SK-N-SH (cell line): ENCODE results near the gene RAB26. TPM values are rescaled to one million over a fixed set of nuclear protein-coding genes. Genes with fewer than 3 reads are reported as not detected.

ENCODE experiments used
- CTCF ChIA-PET: fragments of 300-600, 350-600 bp; formaldehyde crosslinking; extraction: SDS; loops from one replicate; lab custom pipeline; 2021; lab: Yijun Ruan, JAX
- POLR2A ChIA-PET: fragments of 350-600 bp; sonication (Branson Sonifier 250); formaldehyde crosslinking; extraction: SDS; loops from one replicate; lab custom pipeline; 2020; ENCODE audit warnings: antibody characterized with exemption, inconsistent platforms; lab: Yijun Ruan, JAX
- DNase-seq: peaks from one replicate; pipeline ENCODE4 v3.0.0; 2012
- H2AFZ ChIP-seq: fragments of 200-600 bp; sonication (generic); 2 replicates; pipeline ENCODE4 v1.8.1; 2016; ENCODE audit warnings: antibody characterized with exemption, mild to moderate bottlenecking, low read depth
- H3F3A ChIP-seq: fragments of 200-600 bp; sonication (generic); replicated peaks from 2 replicates; pipeline ENCODE3; 2016; ENCODE audit warnings: antibody characterized with exemption, mild to moderate bottlenecking; ENCODE audit not compliant: insufficient read depth
- H3K27ac ChIP-seq, 2 experiments: fragments of 200-500 bp in 1 of 2; fragments of 200-600 bp in 1 of 2; sonication (Bioruptor generic) in 1 of 2; sonication (generic), shearing (Covaris generic) in 1 of 2; 2 replicates each; pipeline versions ENCODE4 v1.5.1 to v1.6.1; 2014 to 2016; ENCODE audit warnings: low read depth in 2 of 2, inconsistent platforms in 1 of 2, low read length in 1 of 2, mild to moderate bottlenecking in 1 of 2, mixed read lengths in 1 of 2
- H3K27me3 ChIP-seq: fragments of 200-600 bp; sonication (generic), shearing (Covaris generic); 2 replicates; pipeline ENCODE4 v1.6.1; 2016; ENCODE audit warnings: mixed run types; ENCODE audit not compliant: insufficient read depth
- H3K36me3 ChIP-seq, 2 experiments: fragments of 200-500 bp in 1 of 2; fragments of 200-600 bp in 1 of 2; sonication (Bioruptor generic) in 1 of 2; sonication (generic) in 1 of 2; replicated peaks in 1 of 2; 2 replicates each; pipeline versions ENCODE3 to v1.5.1; 2014 to 2016; ENCODE audit warnings: low read length in 1 of 2, mild to moderate bottlenecking in 1 of 2; ENCODE audit not compliant: insufficient read depth in 2 of 2, control insufficient read depth in 1 of 2
- H3K4me1 ChIP-seq, 2 experiments: fragments of 200-500 bp in 1 of 2; fragments of 200-600 bp in 1 of 2; sonication (Bioruptor generic) in 1 of 2; sonication (generic), shearing (Covaris generic) in 1 of 2; 2 replicates each; pipeline versions ENCODE4 v1.5.1 to v1.6.1; 2014 to 2016; ENCODE audit warnings: low read depth in 1 of 2, low read length in 1 of 2, mixed run types in 1 of 2; ENCODE audit not compliant: insufficient read depth in 2 of 2, control insufficient read depth in 1 of 2
- H3K4me2 ChIP-seq: fragments of 200-600 bp; sonication (generic), shearing (Covaris generic); 2 replicates; pipeline ENCODE4 v1.6.1; 2017; ENCODE audit warnings: mixed run types
- H3K4me3 ChIP-seq, 2 experiments: fragments of 200-500 bp in 1 of 2; fragments of 200-600 bp in 1 of 2; sonication (Bioruptor generic) in 1 of 2; sonication (generic), shearing (Covaris generic) in 1 of 2; 2 replicates each; pipeline versions ENCODE4 v1.5.1 to v1.8.1; 2014 to 2016; ENCODE audit warnings: low read depth in 2 of 2, inconsistent platforms in 1 of 2, low read length in 1 of 2, mild to moderate bottlenecking in 1 of 2, mixed read lengths in 1 of 2, moderate library complexity in 1 of 2
- H3K79me2 ChIP-seq: fragments of 200-600 bp; sonication (generic); 2 replicates; pipeline ENCODE4 v1.8.1; 2017; ENCODE audit warnings: mild to moderate bottlenecking; ENCODE audit not compliant: insufficient read depth
- H3K9ac ChIP-seq: fragments of 200-600 bp; sonication (generic); 2 replicates; pipeline ENCODE4 v1.6.1; 2017; ENCODE audit warnings: mixed run types
- H3K9me2 ChIP-seq: fragments of 200-600 bp; sonication (generic); 2 replicates; pipeline ENCODE4 v1.6.1; 2017; ENCODE audit warnings: mixed run types
- H3K9me3 ChIP-seq: fragments of 200-600 bp; sonication (generic); 2 replicates; pipeline ENCODE4 v1.6.1; 2017; ENCODE audit warnings: mixed run types, mild to moderate bottlenecking, moderate library complexity
- H4K20me1 ChIP-seq: fragments of 200-600 bp; sonication (generic); 2 replicates; pipeline ENCODE4 v1.6.1; 2017; ENCODE audit warnings: mild to moderate bottlenecking, mixed run types; ENCODE audit not compliant: insufficient read depth
- EZH2phosphoT487 ChIP-seq: fragments of 200-600 bp; sonication (generic); IDR thresholded peaks from 2 replicates; pipeline ENCODE4 v1.6.1; 2017; ENCODE audit warnings: low read depth, mixed run types, mild to moderate bottlenecking, antibody characterized with exemption, moderate library complexity, borderline replicate concordance
- FOSL2 ChIP-seq: IDR thresholded peaks from 2 replicates; pipeline ENCODE4 v1.4.0; 2012; ENCODE audit warnings: low read depth, mild to moderate bottlenecking, moderate library complexity, borderline replicate concordance
- MXI1 ChIP-seq: IDR thresholded peaks from 2 replicates; pipeline ENCODE4 v1.6.1; 2012; ENCODE audit warnings: mild to moderate bottlenecking, low read depth, low read length, improper control_type of control experiment
- NFIC ChIP-seq: IDR thresholded peaks from 2 replicates; pipeline ENCODE4 v1.4.0; 2012; ENCODE audit warnings: borderline replicate concordance
- NRF1 ChIP-seq: IDR thresholded peaks from 2 replicates; pipeline ENCODE4 v1.6.1; 2012; ENCODE audit warnings: low read depth, mild to moderate bottlenecking, low read length
- POLR2AphosphoS5 ChIP-seq: IDR thresholded peaks from 2 replicates; pipeline ENCODE4 v1.6.1; 2012; ENCODE audit warnings: low read depth, low read length
- RXRA ChIP-seq: IDR thresholded peaks from 2 replicates; pipeline ENCODE4 v1.4.0; 2012; ENCODE audit warnings: low read depth, mild to moderate bottlenecking, borderline replicate concordance
- TCF12 ChIP-seq: IDR thresholded peaks from 2 replicates; pipeline ENCODE4 v1.4.0; 2012
- TEAD4 ChIP-seq: IDR thresholded peaks from 2 replicates; pipeline ENCODE4 v1.4.0; 2012; ENCODE audit warnings: mild to moderate bottlenecking, borderline replicate concordance; ENCODE audit not compliant: insufficient read depth
- ZBTB33 ChIP-seq: IDR thresholded peaks from 2 replicates; pipeline ENCODE4 v1.4.0; 2012; ENCODE audit warnings: low read depth, borderline replicate concordance
- WGBS: methylation state at CpG from one replicate; pipeline ENCODE4 v1.1.6; 2017; ENCODE audit warnings: low lambda C conversion rate; 5-methylcytosine and 5-hydroxymethylcytosine counted together
- polyA plus RNA-seq, 3 experiments: library from polyadenylated mRNA; depleted of rRNA; stranded (reverse); fragments of >200 nt; gene quantifications; 2 replicates each; pipeline ENCODE4 v1.2.3, GENCODE V29; 2012
- TF ChIP-seq, protein P1 (sequence below): IDR thresholded peaks from 2 replicates; pipeline ENCODE4 v1.4.0; 2012; ENCODE audit warnings: low read depth, borderline replicate concordance

Gene RAB26
- polyA plus RNA-seq, 1 of the 3 experiments (the other 2 are of a cell fraction) = 14.3 TPM

- POLR2A ChIA-PET = no interaction called here
- no peak overlapping the region for H3K4me3 ChIP-seq
These were observed 36.5 kb downstream of the RAB26 start for GRCh38 chr16:2184962-2185361.

GRCh38 chr16:2186064-2186463, 37.6 kb downstream of the RAB26 start:
- Histone ChIP-seq H3K9me3 (no peaks in the 10 kb centered on the region), H3K4me1 (no peaks in the 10 kb centered on the region)
- no peak for TF ChIP-seq NRF1
- no peak for TF ChIP-seq TEAD4
- TF ChIP-seq FOSL2 = no peak
- no peak for TF ChIP-seq NFIC
- no peak for TF ChIP-seq ZBTB33
- TF ChIP-seq RXRA = no peak
- TF ChIP-seq, protein P1, sequence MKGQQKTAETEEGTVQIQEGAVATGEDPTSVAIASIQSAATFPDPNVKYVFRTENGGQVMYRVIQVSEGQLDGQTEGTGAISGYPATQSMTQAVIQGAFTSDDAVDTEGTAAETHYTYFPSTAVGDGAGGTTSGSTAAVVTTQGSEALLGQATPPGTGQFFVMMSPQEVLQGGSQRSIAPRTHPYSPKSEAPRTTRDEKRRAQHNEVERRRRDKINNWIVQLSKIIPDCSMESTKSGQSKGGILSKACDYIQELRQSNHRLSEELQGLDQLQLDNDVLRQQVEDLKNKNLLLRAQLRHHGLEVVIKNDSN = no peak
- TF ChIP-seq, all 33 proteins: peak for 0
- no peak overlapping the region for H2AFZ ChIP-seq
- no peak overlapping the region for H3K4me3 ChIP-seq
- no peak overlapping the region for H3K4me2 ChIP-seq
- no peak for DNase-seq
- 98% methylated on average over 13 of the region's 13 CpGs for WGBS
- no peaks in the 10 kb centered on the region for H3F3A ChIP-seq
- POLR2A ChIA-PET = no interaction called here
- no peaks in the 10 kb centered on the region for H3K9me2 ChIP-seq
- H3K27me3 ChIP-seq = no peaks in the 10 kb centered on the region
- H3K27ac ChIP-seq = no peak overlapping the region
- H3K79me2 ChIP-seq = no peaks in the 10 kb centered on the region
- H3K9ac ChIP-seq = no peak overlapping the region
- no peaks in the 10 kb centered on the region for H4K20me1 ChIP-seq
- CTCF ChIA-PET = interaction anchor here (1.5 to 3.9 kb wide), 2 partner anchors 9 to 164 kb away, joined by 3 to 19 read pairs; partner anchors contain the start of gene CASKIN1
- peaks cover 0 to 2% of the 10 kb centered on the region in 2 experiments for H3K36me3 ChIP-seq

More at GRCh38 chr16:2184962-2185361, 36.5 kb downstream of the RAB26 start:
- Histone ChIP-seq H2AFZ (no peak overlapping the region), H3K9ac (no peak overlapping the region), H3K27ac (no peak overlapping the region), H3K27me3 (no peaks in the 10 kb centered on the region), H3K9me2 (no peaks in the 10 kb centered on the region), H3K79me2 (no peaks in the 10 kb centered on the region), H3K4me2 (no peak overlapping the region), H3K4me1 (no peaks in the 10 kb centered on the region), H3K36me3 (peaks cover 0 to 2% of the 10 kb centered on the region in 2 experiments), H3K9me3 (no peaks in the 10 kb centered on the region), H4K20me1 (no peaks in the 10 kb centered on the region), H3F3A (no peaks in the 10 kb centered on the region)
- WGBS = 100% methylated on average over 2 of the region's 20 CpGs
- CTCF ChIA-PET = interaction anchor here (3.9 kb wide), 1 partner anchor 10 kb away, joined by 19 read pairs; the partner anchor contains the start of gene CASKIN1
- no peak for DNase-seq
- TF ChIP-seq MXI1 (no peak), TCF12 (no peak), EZH2phosphoT487 (no peak), POLR2AphosphoS5 (no peak)
